Parathyroid adenoma (tissue), 2 donors: ENCODE results near the gene RAP1GAP.
"Not testable (repeated sequence)": the region's sequence is repeated elsewhere in the genome, so short reads cannot be mapped to it uniquely, and the experiment has no call there.

Source experiments
- H2AFZ ChIP-seq: fragments of 300-600 bp; sonication (generic); one replicate; pipeline ENCODE4 v1.7.0; 2017; ENCODE audit warnings: antibody characterized with exemption, mild to moderate bottlenecking
- H3K27ac ChIP-seq: fragments of 300-600 bp; sonication (generic); one replicate; pipeline ENCODE4 v1.7.0; 2017
- H3K27me3 ChIP-seq: fragments of 300-600 bp; sonication (generic); one replicate; pipeline ENCODE4 v1.7.0; 2017; ENCODE audit warnings: low read length; ENCODE audit not compliant: control insufficient read depth, insufficient read depth
- H3K36me3 ChIP-seq: fragments of 300-600 bp; sonication (generic); one replicate; pipeline ENCODE4 v1.7.0; 2017; ENCODE audit warnings: low read length; ENCODE audit not compliant: control insufficient read depth, insufficient read depth
- H3K4me1 ChIP-seq: fragments of 300-600 bp; sonication (generic); one replicate; pipeline ENCODE4 v1.7.0; 2017; ENCODE audit warnings: control low read depth
- H3K4me2 ChIP-seq: fragments of 300-600 bp; sonication (generic); one replicate; pipeline ENCODE4 v1.7.0; 2017; ENCODE audit warnings: low read length
- H3K4me3 ChIP-seq: fragments of 300-600 bp; sonication (generic); one replicate; pipeline ENCODE4 v1.7.0; 2017; ENCODE audit warnings: low read depth, low read length
- H3K79me2 ChIP-seq: fragments of 300-600 bp; sonication (generic); one replicate; pipeline ENCODE4 v1.7.0; 2017; ENCODE audit warnings: control low read depth
- H3K9ac ChIP-seq: fragments of 300-600 bp; sonication (generic); one replicate; pipeline ENCODE4 v1.7.0; 2017; ENCODE audit warnings: mild to moderate bottlenecking
- H3K9me3 ChIP-seq: fragments of 300-600 bp; sonication (generic); one replicate; pipeline ENCODE4 v1.7.0; 2017; ENCODE audit warnings: low read length; ENCODE audit not compliant: control insufficient read depth
- TF ChIP-seq, protein P1 (sequence below): fragments of 300-600 bp; sonication (generic); IDR thresholded peaks from one replicate; pipeline ENCODE4 v1.7.0; 2017; ENCODE audit warnings: antibody characterized with exemption, mild to moderate bottlenecking
- donor health status: primary hyperparathyroidism.

Gene RAP1GAP

DNA sequence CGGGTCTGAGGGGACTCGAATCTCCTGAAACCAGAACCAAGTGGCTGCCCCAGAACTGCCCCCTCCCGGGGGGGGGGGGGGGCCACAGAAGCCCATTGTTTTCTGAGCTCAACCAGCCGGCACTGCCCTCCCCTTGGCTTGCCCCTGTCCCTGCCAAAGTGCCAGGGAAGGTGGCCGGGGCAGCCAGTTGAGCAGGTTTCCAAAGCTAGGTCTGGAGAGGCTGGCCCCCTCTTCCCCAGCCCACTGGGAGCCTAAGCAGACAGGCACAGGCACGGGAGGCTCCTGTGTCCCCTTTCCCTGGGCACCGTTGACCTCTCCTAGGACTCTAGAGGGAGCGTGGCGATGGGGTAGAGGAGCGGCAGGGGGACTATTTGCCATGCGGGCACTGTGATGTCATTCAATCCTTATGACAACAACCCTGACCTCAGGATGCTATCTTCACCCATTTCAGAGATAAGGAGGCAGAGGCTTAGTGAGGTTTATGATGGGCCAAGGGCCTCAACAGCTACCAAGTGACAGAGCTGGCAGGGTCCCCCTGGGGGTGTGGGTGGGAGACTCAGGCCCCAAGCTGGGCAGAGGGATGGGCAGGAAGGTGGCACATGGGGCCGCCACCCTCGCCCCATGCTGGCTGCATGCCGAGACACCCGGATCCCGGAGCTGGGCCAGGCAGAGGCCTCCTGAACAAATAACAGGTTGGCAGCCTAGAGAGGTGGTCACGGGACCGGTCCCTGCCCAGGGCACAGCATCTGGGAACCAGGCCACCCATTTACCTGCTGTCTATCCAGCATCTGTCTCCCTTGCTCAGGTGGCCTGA, 35.0 kb downstream of the RAP1GAP start:
- Histone ChIP-seq H3K27ac (peak overlapping the region; percentile 95), H3K27me3 (no peaks in the 10 kb centered on the region), H3K36me3 (no peaks in the 10 kb centered on the region)

GRCh38 chr1:21633141-21633755, 35.9 kb downstream of the RAP1GAP start:
- TF ChIP-seq, protein P1, sequence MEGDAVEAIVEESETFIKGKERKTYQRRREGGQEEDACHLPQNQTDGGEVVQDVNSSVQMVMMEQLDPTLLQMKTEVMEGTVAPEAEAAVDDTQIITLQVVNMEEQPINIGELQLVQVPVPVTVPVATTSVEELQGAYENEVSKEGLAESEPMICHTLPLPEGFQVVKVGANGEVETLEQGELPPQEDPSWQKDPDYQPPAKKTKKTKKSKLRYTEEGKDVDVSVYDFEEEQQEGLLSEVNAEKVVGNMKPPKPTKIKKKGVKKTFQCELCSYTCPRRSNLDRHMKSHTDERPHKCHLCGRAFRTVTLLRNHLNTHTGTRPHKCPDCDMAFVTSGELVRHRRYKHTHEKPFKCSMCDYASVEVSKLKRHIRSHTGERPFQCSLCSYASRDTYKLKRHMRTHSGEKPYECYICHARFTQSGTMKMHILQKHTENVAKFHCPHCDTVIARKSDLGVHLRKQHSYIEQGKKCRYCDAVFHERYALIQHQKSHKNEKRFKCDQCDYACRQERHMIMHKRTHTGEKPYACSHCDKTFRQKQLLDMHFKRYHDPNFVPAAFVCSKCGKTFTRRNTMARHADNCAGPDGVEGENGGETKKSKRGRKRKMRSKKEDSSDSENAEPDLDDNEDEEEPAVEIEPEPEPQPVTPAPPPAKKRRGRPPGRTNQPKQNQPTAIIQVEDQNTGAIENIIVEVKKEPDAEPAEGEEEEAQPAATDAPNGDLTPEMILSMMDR: no peak
- Histone ChIP-seq H3K36me3 (no peaks in the 10 kb centered on the region), H3K27me3 (no peaks in the 10 kb centered on the region), H3K9me3 (no peaks in the 10 kb centered on the region), H3K27ac (peak overlapping the region; percentile 95), H3K4me2 (peak overlapping the region; percentile 31), H3K4me3 (no peak overlapping the region), H3K79me2 (no peaks in the 10 kb centered on the region), H3K9ac (no peak overlapping the region), H3K4me1 (peaks cover 44% of the 10 kb centered on the region), H2AFZ (no peak overlapping the region)

More for the DNA sequence above, 35.0 kb downstream of the RAP1GAP start:
- TF ChIP-seq, protein P1: no peak
- Histone ChIP-seq H3K9ac (no peak overlapping the region), H3K79me2 (no peaks in the 10 kb centered on the region), H3K4me2 (peak overlapping the region; percentile 10), H3K9me3 (no peaks in the 10 kb centered on the region), H2AFZ (no peak overlapping the region), H3K4me1 (peaks cover 47% of the 10 kb centered on the region), H3K4me3 (no peak overlapping the region)

DNA sequence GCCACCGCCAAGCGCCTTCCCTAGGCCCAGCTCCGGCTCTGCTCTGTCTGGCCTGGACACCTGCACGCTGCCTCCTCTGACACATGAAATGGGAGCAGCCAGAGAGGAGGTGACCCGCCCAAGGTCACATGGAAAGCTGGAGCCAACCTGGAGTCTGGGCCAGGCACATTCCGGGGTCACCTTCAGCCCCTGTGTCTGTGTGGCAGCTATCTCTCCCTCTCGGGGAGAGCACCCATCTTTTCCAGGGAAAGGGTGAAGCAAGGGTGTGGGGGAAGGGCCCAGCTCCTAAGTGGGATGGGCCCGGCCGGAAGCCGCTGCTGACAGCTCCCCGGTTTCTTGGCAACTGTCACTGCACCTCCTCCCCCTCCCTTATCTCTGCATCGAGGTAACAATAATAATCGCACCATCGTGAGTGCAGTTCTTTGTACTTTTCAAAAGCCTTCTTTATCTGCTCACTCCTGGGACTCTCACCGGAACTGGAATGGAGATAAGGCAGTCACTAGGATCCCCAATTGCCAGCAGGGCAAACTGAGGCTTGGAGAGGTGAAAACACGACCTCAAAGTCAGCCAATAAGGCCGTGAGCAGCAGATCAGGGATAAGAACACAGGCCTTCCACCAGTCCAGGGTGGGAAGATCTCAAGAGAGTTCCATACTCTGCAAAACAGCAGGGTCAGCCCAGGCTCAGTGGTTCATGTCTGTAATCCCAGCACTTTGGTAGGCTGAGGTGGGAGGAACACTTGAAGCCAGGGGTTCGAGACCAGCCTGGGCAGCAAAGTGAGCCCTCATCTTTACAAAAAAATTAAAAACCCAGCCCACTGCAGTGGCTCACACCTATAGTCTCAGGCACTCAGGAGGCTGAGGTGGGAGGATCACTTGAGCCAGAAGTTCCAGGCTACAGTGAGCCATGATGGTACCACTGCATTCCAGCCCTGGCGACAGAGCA, 36.9 kb downstream of the RAP1GAP start:
- no peaks in the 10 kb centered on the region for H3K27me3 ChIP-seq

GRCh38 chr1:21631590-21631943, 37.6 kb downstream of the RAP1GAP start:
- H3K27ac ChIP-seq: peak overlapping the region; percentile 95
- H2AFZ ChIP-seq: peak overlapping the region; percentile 50
- peak overlapping the region; percentile 52 for H3K4me2 ChIP-seq
- not testable (repeated sequence) for H3K9me3 ChIP-seq, H3K4me3 ChIP-seq, H3K9ac ChIP-seq, H3K27me3 ChIP-seq, H3K79me2 ChIP-seq, H3K36me3 ChIP-seq
- peaks cover 44% of the 10 kb centered on the region for H3K4me1 ChIP-seq

More for the DNA sequence above, 36.9 kb downstream of the RAP1GAP start:
- H3K79me2 ChIP-seq: no peaks in the 10 kb centered on the region
- no peaks in the 10 kb centered on the region for H3K36me3 ChIP-seq
- H2AFZ ChIP-seq: peak overlapping the region; percentile 50
- TF ChIP-seq, protein P1: no peak
- H3K9me3 ChIP-seq: no peaks in the 10 kb centered on the region
- peak overlapping the region; percentile 52 for H3K4me2 ChIP-seq
- no peak overlapping the region for H3K4me3 ChIP-seq
- H3K9ac ChIP-seq: no peak overlapping the region
- H3K4me1 ChIP-seq: peaks cover 44% of the 10 kb centered on the region
- peak overlapping the region; percentile 95 for H3K27ac ChIP-seq
